ENCODE data around the gene CBX6. TPM values are rescaled to one million over a fixed set of nuclear protein-coding genes. Genes with fewer than 3 reads are reported as not detected.

Gene CBX6
- total and polyA plus RNA-seq, 9 of the 15 experiments (the other 6 are each of a cell fraction or from before 2014, with no cell fraction given): 0.75 to 31.6 (median 8.0) TPM

DNA sequence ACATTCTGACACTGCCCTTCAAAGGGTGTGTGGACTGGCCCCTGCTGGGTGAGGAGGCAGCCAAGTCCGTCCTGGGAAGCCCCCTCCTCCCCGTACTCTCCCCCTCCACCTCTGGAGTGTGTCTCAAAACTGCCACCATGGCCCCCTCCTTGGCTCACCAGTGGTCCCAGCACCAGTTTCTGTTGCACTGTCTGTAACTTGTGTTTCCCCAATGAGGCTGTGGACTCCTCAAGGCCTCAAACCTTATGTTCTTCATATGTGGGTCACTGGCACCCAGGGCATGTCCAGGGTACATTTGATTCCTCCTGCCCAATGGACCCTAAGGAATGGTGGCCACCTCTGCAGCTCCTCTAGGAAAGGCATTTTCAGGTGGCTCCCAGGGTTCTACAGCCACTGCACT lies 21.6 kb downstream of the CBX6 start (continued):
- TF ChIP-seq, protein P1, sequence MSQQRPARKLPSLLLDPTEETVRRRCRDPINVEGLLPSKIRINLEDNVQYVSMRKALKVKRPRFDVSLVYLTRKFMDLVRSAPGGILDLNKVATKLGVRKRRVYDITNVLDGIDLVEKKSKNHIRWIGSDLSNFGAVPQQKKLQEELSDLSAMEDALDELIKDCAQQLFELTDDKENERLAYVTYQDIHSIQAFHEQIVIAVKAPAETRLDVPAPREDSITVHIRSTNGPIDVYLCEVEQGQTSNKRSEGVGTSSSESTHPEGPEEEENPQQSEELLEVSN (IDR thresholded peaks at IDR 0.05; ENCODE audit: borderline replicate concordance in 1 of 2, extremely low read depth in 1 of 2, insufficient read depth in 1 of 2, insufficient read length in 1 of 2, low read depth in 1 of 2, low read length in 1 of 2, poor library complexity in 1 of 2, severe bottlenecking in 1 of 2): no peak
- no peak for TF ChIP-seq ZNF174 (CRISPR knock-in tag; IDR thresholded peaks at IDR 0.05)
- no peak for TF ChIP-seq RAD51 (IDR thresholded peaks at IDR 0.05; ENCODE audit: borderline replicate concordance, low read depth)
- TF ChIP-seq TBP (optimal IDR thresholded peaks at IDR 0.05; ENCODE audit: low read depth, low read length): no peak
- no peak for TF ChIP-seq NR3C1 (CRISPR knock-in tag; IDR thresholded peaks at IDR 0.05)

DNA sequence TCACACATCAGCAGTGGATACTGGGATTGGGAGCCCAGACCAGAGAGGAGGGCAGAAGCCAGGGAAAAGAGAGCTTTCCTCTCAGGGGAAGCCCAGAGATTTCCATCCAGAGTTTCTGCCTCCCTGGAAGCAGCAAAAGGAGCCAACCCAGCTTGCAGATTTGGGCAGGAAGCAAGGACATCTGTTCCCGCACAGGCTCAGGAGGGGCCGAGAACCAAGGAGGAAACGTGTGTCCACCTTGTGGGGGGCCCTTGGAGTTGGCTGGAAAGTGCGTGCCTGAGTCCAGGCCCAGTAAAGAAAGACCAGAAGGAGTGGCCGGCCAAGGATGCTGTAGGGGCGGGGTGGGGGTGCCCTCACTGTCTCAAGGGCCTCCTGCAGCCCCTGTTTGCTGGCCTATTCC lies 22.2 kb downstream of the CBX6 start:
- no peak overlapping the region for H3K9ac ChIP-seq (ENCODE audit: insufficient read depth in 1 of 2, low read depth in 2 of 2, low read length in 2 of 2)
- H3K4me3 ChIP-seq: no peak overlapping the region
- H3K9me3 ChIP-seq (replicated peaks; ENCODE audit: control insufficient read depth, insufficient read depth, low read depth, low read length): no peaks in the 10 kb centered on the region
- H3K4me2 ChIP-seq (ENCODE audit: insufficient read depth, low read length): no peak overlapping the region
- ChIA-PET POLR2A (interaction anchor here (1.7 kb wide), 1 partner anchor 13 kb away, joined by 4 read pairs; no protein-coding TSS in a partner anchor), CTCF (ENCODE audit: low intra/inter-chr PET ratio) (no interaction called here)
- no peaks in the 10 kb centered on the region for H4K20me1 ChIP-seq (replicated peaks; ENCODE audit: control insufficient read depth, insufficient read depth, low read length)
- 67% methylated on average over 6 of the region's 6 CpGs for WGBS (ENCODE audit: insufficient coverage, low coverage, missing lambda C conversion rate)
- no peak for ATAC-seq
- no peaks in the 10 kb centered on the region for H3K79me2 ChIP-seq (ENCODE audit: control insufficient read depth, insufficient read depth, low read length)
- peaks cover 13 to 27% of the 10 kb centered on the region in 2 experiments; a peak in 4 of 5 replicates for H3K4me1 ChIP-seq (replicated peaks in 1 of 2; ENCODE audit: control insufficient read depth in 2 of 2, insufficient read depth in 2 of 2, low read length in 2 of 2)
- H3K9me1 ChIP-seq (ENCODE audit: control insufficient read depth, insufficient read depth, low read length): peaks cover 3% of the 10 kb centered on the region
- no peak for DNase-seq (ENCODE audit: extremely low read depth in 1 of 4, low spot score in 3 of 4)
- intact Hi-C loops (cut with micrococcal nuclease) (no loop called here), in situ Hi-C loops (cut with MboI) (loop anchor here (5.0 kb wide), 1 partner anchor 83 kb away; no protein-coding TSS in a partner anchor)
- H2AFZ ChIP-seq (ENCODE audit: low read depth, low read length): no peak overlapping the region
- no peaks in the 10 kb centered on the region for H3K27me3 ChIP-seq (ENCODE audit: control insufficient read depth in 2 of 2, insufficient read depth in 2 of 2, low read length in 2 of 2)
- no peak overlapping the region for H3K27ac ChIP-seq (ENCODE audit: extremely low read depth, low read depth, low read length)
- no peak for FAIRE-seq
- H3K36me3 ChIP-seq (ENCODE audit: control insufficient read depth, insufficient read depth, low read length): no peaks in the 10 kb centered on the region
- no TSS peak for BruUV-seq (replicated peaks)
- no peak for TF ChIP-seq DACH1 (IDR thresholded peaks at IDR 0.05; ENCODE audit: partially characterized antibody)
- TF ChIP-seq ZNF436 (CRISPR knock-in tag; IDR thresholded peaks at IDR 0.05): no peak
- TF ChIP-seq MYNN (IDR thresholded peaks at IDR 0.05): no peak
- no peak for TF ChIP-seq MYNN (CRISPR knock-in tag; IDR thresholded peaks at IDR 0.05)
- TF ChIP-seq, protein P2, sequence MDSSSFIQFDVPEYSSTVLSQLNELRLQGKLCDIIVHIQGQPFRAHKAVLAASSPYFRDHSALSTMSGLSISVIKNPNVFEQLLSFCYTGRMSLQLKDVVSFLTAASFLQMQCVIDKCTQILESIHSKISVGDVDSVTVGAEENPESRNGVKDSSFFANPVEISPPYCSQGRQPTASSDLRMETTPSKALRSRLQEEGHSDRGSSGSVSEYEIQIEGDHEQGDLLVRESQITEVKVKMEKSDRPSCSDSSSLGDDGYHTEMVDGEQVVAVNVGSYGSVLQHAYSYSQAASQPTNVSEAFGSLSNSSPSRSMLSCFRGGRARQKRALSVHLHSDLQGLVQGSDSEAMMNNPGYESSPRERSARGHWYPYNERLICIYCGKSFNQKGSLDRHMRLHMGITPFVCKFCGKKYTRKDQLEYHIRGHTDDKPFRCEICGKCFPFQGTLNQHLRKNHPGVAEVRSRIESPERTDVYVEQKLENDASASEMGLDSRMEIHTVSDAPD (CRISPR knock-in tag; IDR thresholded peaks at IDR 0.05): no peak
- TF ChIP-seq SIN3B (IDR thresholded peaks at IDR 0.05; ENCODE audit: low read depth): no peak
- TF ChIP-seq, protein P3, sequence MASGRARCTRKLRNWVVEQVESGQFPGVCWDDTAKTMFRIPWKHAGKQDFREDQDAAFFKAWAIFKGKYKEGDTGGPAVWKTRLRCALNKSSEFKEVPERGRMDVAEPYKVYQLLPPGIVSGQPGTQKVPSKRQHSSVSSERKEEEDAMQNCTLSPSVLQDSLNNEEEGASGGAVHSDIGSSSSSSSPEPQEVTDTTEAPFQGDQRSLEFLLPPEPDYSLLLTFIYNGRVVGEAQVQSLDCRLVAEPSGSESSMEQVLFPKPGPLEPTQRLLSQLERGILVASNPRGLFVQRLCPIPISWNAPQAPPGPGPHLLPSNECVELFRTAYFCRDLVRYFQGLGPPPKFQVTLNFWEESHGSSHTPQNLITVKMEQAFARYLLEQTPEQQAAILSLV (tag; IDR thresholded peaks at IDR 0.05): no peak
- no peak for TF ChIP-seq ZNF780A (CRISPR knock-in tag; IDR thresholded peaks at IDR 0.05)
- TF ChIP-seq, protein P4, sequence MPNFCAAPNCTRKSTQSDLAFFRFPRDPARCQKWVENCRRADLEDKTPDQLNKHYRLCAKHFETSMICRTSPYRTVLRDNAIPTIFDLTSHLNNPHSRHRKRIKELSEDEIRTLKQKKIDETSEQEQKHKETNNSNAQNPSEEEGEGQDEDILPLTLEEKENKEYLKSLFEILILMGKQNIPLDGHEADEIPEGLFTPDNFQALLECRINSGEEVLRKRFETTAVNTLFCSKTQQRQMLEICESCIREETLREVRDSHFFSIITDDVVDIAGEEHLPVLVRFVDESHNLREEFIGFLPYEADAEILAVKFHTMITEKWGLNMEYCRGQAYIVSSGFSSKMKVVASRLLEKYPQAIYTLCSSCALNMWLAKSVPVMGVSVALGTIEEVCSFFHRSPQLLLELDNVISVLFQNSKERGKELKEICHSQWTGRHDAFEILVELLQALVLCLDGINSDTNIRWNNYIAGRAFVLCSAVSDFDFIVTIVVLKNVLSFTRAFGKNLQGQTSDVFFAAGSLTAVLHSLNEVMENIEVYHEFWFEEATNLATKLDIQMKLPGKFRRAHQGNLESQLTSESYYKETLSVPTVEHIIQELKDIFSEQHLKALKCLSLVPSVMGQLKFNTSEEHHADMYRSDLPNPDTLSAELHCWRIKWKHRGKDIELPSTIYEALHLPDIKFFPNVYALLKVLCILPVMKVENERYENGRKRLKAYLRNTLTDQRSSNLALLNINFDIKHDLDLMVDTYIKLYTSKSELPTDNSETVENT (CRISPR knock-in tag; IDR thresholded peaks at IDR 0.05): no peak
- TF ChIP-seq ZFX (CRISPR knock-in tag; IDR thresholded peaks at IDR 0.05): no peak

Data from K562 (cell line).